RPMI7951 (cell line): ENCODE measurements around the gene TMPRSS11B. TPM values are rescaled to one million over a fixed set of nuclear protein-coding genes. Genes with fewer than 3 reads are reported as not detected.
"Not testable (repeated sequence)": the region's sequence is repeated elsewhere in the genome, so short reads cannot be mapped to it uniquely, and the experiment has no call there.

Source experiments
- DNase-seq: peaks from one replicate; pipeline ENCODE4 v3.0.0-alpha.2; 2012; ENCODE audit warnings: low read depth
- total RNA-seq: library from RNA; depleted of rRNA; stranded (reverse); fragments of >200 nt; shearing (Covaris generic); gene quantifications from 2 replicates; pipeline ENCODE4 v1.2.3, GENCODE V29; 2014; rRNA removed

Gene TMPRSS11B
- total RNA-seq: not detected in 2 replicates

- DNase-seq: no peak
Observed at GRCh38 chr4:68245594-68245993, at the start of gene TMPRSS11B. Gene TMPRSS11B (minus strand): TSS chr4:68245694. CDS start chr4:68245558, 136 bp downstream.

GRCh38 chr4:68291256-68291655 is 45.8 kb upstream of the TMPRSS11B start:
- no peak for DNase-seq

- DNase-seq: no peak
Observed at GRCh38 chr4:68288393-68288740, 42.9 kb upstream of the TMPRSS11B start.

GRCh38 chr4:68287704-68288392 is 42.4 kb upstream of the TMPRSS11B start:
- no peak for DNase-seq

GRCh38 chr4:68283714-68284113 is 38.2 kb upstream of the TMPRSS11B start:
- DNase-seq: no peak

GRCh38 chr4:68283095-68283494 is 37.6 kb upstream of the TMPRSS11B start:
- DNase-seq: no peak

- not testable (repeated sequence) for DNase-seq
Observed at GRCh38 chr4:68281796-68282740, 36.6 kb upstream of the TMPRSS11B start.

- DNase-seq: no peak
Observed at GRCh38 chr4:68278029-68278428, 32.5 kb upstream of the TMPRSS11B start.

GRCh38 chr4:68277627-68278026 is 32.1 kb upstream of the TMPRSS11B start:
- DNase-seq: no peak

GRCh38 chr4:68272860-68273259 is 27.4 kb upstream of the TMPRSS11B start:
- DNase-seq: no peak

GRCh38 chr4:68272380-68272779 is 26.9 kb upstream of the TMPRSS11B start:
- DNase-seq: no peak

- DNase-seq: peak; percentile 44
Observed at GRCh38 chr4:68271851-68272357, 26.4 kb upstream of the TMPRSS11B start.

GRCh38 chr4:68267433-68267944 is 22.0 kb upstream of the TMPRSS11B start:
- DNase-seq: peak; percentile 20

GRCh38 chr4:68264875-68265565 is 19.5 kb upstream of the TMPRSS11B start:
- no peak for DNase-seq

GRCh38 chr4:68259191-68259590 is 13.7 kb upstream of the TMPRSS11B start:
- no peak for DNase-seq

- DNase-seq: peak; percentile 1
Observed at GRCh38 chr4:68257719-68258118, 12.2 kb upstream of the TMPRSS11B start.

GRCh38 chr4:68256284-68256683 is 10.8 kb upstream of the TMPRSS11B start:
- no peak for DNase-seq

GRCh38 chr4:68250151-68250930 is 4.8 kb upstream of the TMPRSS11B start:
- DNase-seq: no peak

- DNase-seq: no peak
Observed at GRCh38 chr4:68249434-68249833, 3.9 kb upstream of the TMPRSS11B start.

GRCh38 chr4:68240620-68241019 is 4.9 kb downstream of the TMPRSS11B start:
- DNase-seq: no peak

GRCh38 chr4:68228568-68228967 is 16.9 kb downstream of the TMPRSS11B start:
- DNase-seq: no peak
